Keratinocyte (primary cell): ENCODE measurements around the gene FAU. TPM values are rescaled to one million over a fixed set of nuclear protein-coding genes. Genes with fewer than 3 reads are reported as not detected.

Experiments
- DNase-seq: peaks from one replicate; pipeline ENCODE4 v3.0.0-alpha.2; 2011; ENCODE audit warnings: low read depth, missing footprints, low spot score
- FAIRE-seq: peaks from 2 replicates; lab custom pipeline; 2011; peaks lifted over from hg19 to GRCh38; lab: Jason Lieb, UNC
- H2AFZ ChIP-seq: 2 replicates; pipeline ENCODE4 v1.6.0; 2012; ENCODE audit warnings: low read length, control low read depth, inconsistent platforms; ENCODE audit not compliant: control insufficient read depth
- H3K27ac ChIP-seq: 2 replicates; pipeline ENCODE4 v1.5.1; 2011; ENCODE audit warnings: low read length; ENCODE audit not compliant: control insufficient read depth, insufficient read depth
- H3K27me3 ChIP-seq: 3 replicates; pipeline ENCODE4 v1.6.0; 2011; ENCODE audit warnings: low read length; ENCODE audit not compliant: control insufficient read depth, insufficient read depth; ENCODE audit errors: extremely low read depth
- H3K36me3 ChIP-seq, 2 experiments: 2 replicates in 1 of 2; 3 replicates in 1 of 2; pipeline ENCODE4 v1.5.1; 2011; ENCODE audit warnings: low read length in 2 of 2, mild to moderate bottlenecking in 1 of 2; ENCODE audit not compliant: control insufficient read depth in 2 of 2, insufficient read depth in 2 of 2; ENCODE audit errors: extremely low read depth in 1 of 2
- H3K4me1 ChIP-seq: 3 replicates; pipeline ENCODE4 v1.5.1; 2011; ENCODE audit warnings: low read length; ENCODE audit not compliant: control insufficient read depth, insufficient read depth; ENCODE audit errors: extremely low read depth
- H3K4me2 ChIP-seq: 3 replicates; pipeline ENCODE4 v1.6.0; 2011; ENCODE audit warnings: low read depth, low read length; ENCODE audit not compliant: control insufficient read depth, insufficient read depth; ENCODE audit errors: extremely low read depth
- H3K4me3 ChIP-seq, 3 experiments: fragments of 200-600 bp in 1 of 3; sonication (generic) in 1 of 3; 2 replicates in 2 of 3; 3 replicates in 1 of 3; pipeline ENCODE4 v1.5.1; 2011 to 2016; ENCODE audit warnings: low read length in 3 of 3, mild to moderate bottlenecking in 3 of 3, control low read depth in 2 of 3, inconsistent platforms in 1 of 3, low read depth in 1 of 3, mixed read lengths in 1 of 3, mixed run types in 1 of 3, moderate library complexity in 1 of 3; ENCODE audit not compliant: control insufficient read depth in 2 of 3, insufficient read depth in 2 of 3; ENCODE audit errors: extremely low read depth in 1 of 3
- H3K79me2 ChIP-seq: 2 replicates; pipeline ENCODE4 v1.6.0; 2012; ENCODE audit warnings: low read length; ENCODE audit not compliant: control insufficient read depth, insufficient read depth
- H3K9ac ChIP-seq: 3 replicates; pipeline ENCODE4 v1.6.0; 2011; ENCODE audit warnings: low read length; ENCODE audit not compliant: control insufficient read depth, insufficient read depth; ENCODE audit errors: extremely low read depth
- H3K9me1 ChIP-seq: 3 replicates; pipeline ENCODE4 v1.6.0; 2011; ENCODE audit warnings: low read length; ENCODE audit not compliant: control insufficient read depth, insufficient read depth; ENCODE audit errors: extremely low read depth
- H3K9me3 ChIP-seq: 2 replicates; pipeline ENCODE4 v1.5.1; 2012; ENCODE audit warnings: low read depth, low read length; ENCODE audit not compliant: control insufficient read depth
- H4K20me1 ChIP-seq: 3 replicates; pipeline ENCODE4 v1.6.0; 2011; ENCODE audit warnings: low read length; ENCODE audit not compliant: control insufficient read depth, insufficient read depth; ENCODE audit errors: extremely low read depth
- CTCF ChIP-seq, 3 experiments: IDR thresholded peaks in 1 of 3; conservative IDR thresholded peaks in 1 of 3; optimal IDR thresholded peaks in 1 of 3; 2 replicates in 2 of 3; 3 replicates in 1 of 3; pipeline versions ENCODE3 to v1.5.1; 2011; ENCODE audit warnings: low read length in 3 of 3, mild to moderate bottlenecking in 3 of 3, moderate library complexity in 2 of 3, control low read depth in 1 of 3, inconsistent platforms in 1 of 3; ENCODE audit not compliant: insufficient read depth in 2 of 3; ENCODE audit errors: extremely low read depth in 1 of 3
- EZH2 ChIP-seq: IDR thresholded peaks from one replicate; pipeline ENCODE4 v1.6.1; 2012; ENCODE audit warnings: inconsistent platforms, mild to moderate bottlenecking, low read length, moderate library complexity
- dilution Hi-C: fragments of 300-500 bp; cut with MboI; formaldehyde crosslinking; loops from one replicate; pipeline ENCODE4 v1.7.0; 2020; ENCODE audit warnings: low sequenced_read_pairs; ENCODE audit not compliant: extremely low pct_ligation_motif_present
- polyA plus RNA-seq, 5 experiments: library from polyadenylated mRNA; depleted of rRNA in 3 of 5; stranded (reverse) in 3 of 5; stranded (forward) in 1 of 5; unstranded in 1 of 5; fragments of >200 nt; gene quantifications; 1 replicate in 1 of 5; 2 replicates in 3 of 5; 3 replicates in 1 of 5; pipeline versions ENCODE4 v1.2.1 to v1.2.3, GENCODE V29; 2011 to 2012; ENCODE audit warnings: missing spikeins in 2 of 5, low read depth in 1 of 5, low replicate concordance in 1 of 5

The FAU gene
- polyA plus RNA-seq, 1 donor (not counting 4 experiments of a cell fraction or from before 2014, with no cell fraction given), result 452 TPM

- Histone ChIP-seq H3K9me1 (no peaks in the 10 kb centered on the region), H4K20me1 (peaks cover 8% of the 10 kb centered on the region), H3K27ac (peak within 1 kb of the TSS; percentile 100), H3K79me2 (peaks cover 32% of the 10 kb centered on the region), H3K27me3 (no peaks in the 10 kb centered on the region), H3K9ac (peak within 1 kb of the TSS; percentile 100), H3K4me1 (peaks cover 20% of the 10 kb centered on the region), H3K36me3 (peaks cover 26 to 35% of the 10 kb centered on the region in 2 experiments), H3K4me2 (peak within 1 kb of the TSS; percentile 99), H2AFZ (peak within 1 kb of the TSS; percentile 96), H3K9me3 (no peaks in the 10 kb centered on the region), H3K4me3 (peak within 1 kb of the TSS; percentile 82 to 97 (median 90))
- dilution Hi-C loops, result no loop called here
- peak; percentile 58 for DNase-seq
- TF ChIP-seq EZH2 (no peak), CTCF (optimal IDR thresholded peaks at IDR 0.05 in 1 of 3, IDR thresholded peaks at IDR 0.05 in 1 of 3, conservative IDR thresholded peaks at IDR 0.05 in 1 of 3; ENCODE audit: extremely low read depth in 1 of 3, insufficient read depth in 2 of 3, low read length in 3 of 3) (no peak)
- FAIRE-seq, result no peak
These were observed 12.5 kb upstream of the FAU start, which contains the start of gene SYVN1 for GRCh38 chr11:65134240-65134951. TSS of gene SYVN1 (minus strand) at chr11:65134519. CDS start at chr11:65133601, 918 bp downstream.

- Histone ChIP-seq H3K27me3 (no peaks in the 10 kb centered on the region), H4K20me1 (peaks cover 8% of the 10 kb centered on the region), H3K9me1 (no peaks in the 10 kb centered on the region), H3K4me1 (peaks cover 20% of the 10 kb centered on the region), H2AFZ (no peak overlapping the region), H3K4me2 (peak overlapping the region; percentile 99), H3K9me3 (no peaks in the 10 kb centered on the region), H3K9ac (peak overlapping the region; percentile 100), H3K36me3 (peaks cover 31 to 41% of the 10 kb centered on the region in 2 experiments), H3K4me3 (peak overlapping the region; percentile 82 to 97 (median 90)), H3K79me2 (peaks cover 32% of the 10 kb centered on the region), H3K27ac (peak overlapping the region; percentile 100)
- no peak for TF ChIP-seq EZH2
- TF ChIP-seq CTCF (optimal IDR thresholded peaks at IDR 0.05 in 1 of 3, IDR thresholded peaks at IDR 0.05 in 1 of 3, conservative IDR thresholded peaks at IDR 0.05 in 1 of 3; ENCODE audit: extremely low read depth in 1 of 3, insufficient read depth in 2 of 3, low read length in 3 of 3), result no peak
- dilution Hi-C loops, result no loop called here
- DNase-seq, result no peak
- no peak for FAIRE-seq
These were observed 11.8 kb upstream of the FAU start for GRCh38 chr11:65133724-65134123.
